Esophagus (tissue), 2 donors: Measurements from ENCODE around the gene SWT1. TPM values are rescaled to one million over a fixed set of nuclear protein-coding genes. Genes with fewer than 3 reads are reported as not detected.
"Not testable (repeated sequence)": the region's sequence is repeated elsewhere in the genome, so short reads cannot be mapped to it uniquely, and the experiment has no call there.

Experiments used
- H3K27ac ChIP-seq, 2 donors: one replicate each; pipeline ENCODE4 v1.5.1; 2013; ENCODE audit warnings: low read depth in 2 of 2, mild to moderate bottlenecking in 2 of 2, inconsistent platforms in 1 of 2, low read length in 1 of 2, moderate library complexity in 1 of 2
- H3K27me3 ChIP-seq, 2 donors: one replicate each; pipeline ENCODE4 v1.6.1; 2013; ENCODE audit warnings: low read length in 2 of 2, control low read depth in 1 of 2, mild to moderate bottlenecking in 1 of 2; ENCODE audit not compliant: insufficient read depth in 2 of 2, control insufficient read depth in 1 of 2
- H3K36me3 ChIP-seq, 2 donors: one replicate each; pipeline ENCODE4 v1.6.1; 2013; ENCODE audit warnings: low read length in 1 of 2; ENCODE audit not compliant: control insufficient read depth in 2 of 2, insufficient read depth in 2 of 2
- H3K4me1 ChIP-seq, 2 donors: one replicate each; pipeline ENCODE4 v1.6.1; 2013; ENCODE audit warnings: low read length in 1 of 2; ENCODE audit not compliant: control insufficient read depth in 2 of 2, insufficient read depth in 2 of 2
- H3K4me3 ChIP-seq, 2 donors: one replicate each; pipeline ENCODE4 v1.5.1; 2013; ENCODE audit warnings: low read length in 2 of 2, mild to moderate bottlenecking in 2 of 2, low read depth in 1 of 2, moderate library complexity in 1 of 2
- H3K9me3 ChIP-seq, 2 donors: one replicate each; pipeline ENCODE4 v1.6.1; 2013; ENCODE audit warnings: mild to moderate bottlenecking in 2 of 2, low read depth in 1 of 2, low read length in 1 of 2, moderate library complexity in 1 of 2; ENCODE audit not compliant: control insufficient read depth in 2 of 2, insufficient read depth in 1 of 2
- WGBS, 2 donors: extraction: QIAGEN DNeasy Blood & Tissue Kit; methylation state at CpG; one replicate each; pipeline ENCODE4 v1.1.7; 2013; 5-methylcytosine and 5-hydroxymethylcytosine counted together
- polyA plus RNA-seq, 2 donors: library from polyadenylated mRNA; stranded (reverse); fragments of 200-250 nt; gene quantifications; one replicate each; pipeline ENCODE4 v1.2.3, GENCODE V29; 2013
- donor health status: healthy with polysubstance abuse.
- donor health status: Bipolar disorder and iron deficiency.

The SWT1 gene
- polyA plus RNA-seq, 2 donors: 0.86 TPM

GRCh38 chr1:185238447-185238846 lies 81.5 kb downstream of the SWT1 start:
- no peak overlapping the region for H3K27ac ChIP-seq
- no peak overlapping the region for H3K4me3 ChIP-seq
- no peaks in the 10 kb centered on the region for H3K9me3 ChIP-seq
- WGBS, 2 donors: 49 to 60% methylated on average over 1 of the region's 1 CpG
- H3K27me3 ChIP-seq: no peaks in the 10 kb centered on the region
- H3K36me3 ChIP-seq: no peaks in the 10 kb centered on the region
- H3K4me1 ChIP-seq: no peaks in the 10 kb centered on the region

GRCh38 chr1:185239861-185240260 lies 82.9 kb downstream of the SWT1 start:
- Histone ChIP-seq H3K36me3 (no peaks in the 10 kb centered on the region), H3K4me3 (no peak overlapping the region), H3K27ac (no peak overlapping the region), H3K27me3 (no peaks in the 10 kb centered on the region), H3K4me1 (no peaks in the 10 kb centered on the region), H3K9me3 (no peaks in the 10 kb centered on the region)
- 76% methylated on average over 1 of the region's 1 CpG for WGBS, 2 donors

GRCh38 chr1:185241127-185241526 lies 84.2 kb downstream of the SWT1 start:
- no peaks in the 10 kb centered on the region for H3K27me3 ChIP-seq
- no peaks in the 10 kb centered on the region for H3K4me1 ChIP-seq
- H3K27ac ChIP-seq: no peak overlapping the region
- no peaks in the 10 kb centered on the region for H3K36me3 ChIP-seq
- no peaks in the 10 kb centered on the region for H3K9me3 ChIP-seq
- no peak overlapping the region for H3K4me3 ChIP-seq

GRCh38 chr1:185244015-185244747 lies 87.2 kb downstream of the SWT1 start:
- WGBS, 2 donors: 91 to 94% methylated on average over 3 of the region's 3 CpGs
- Histone ChIP-seq H3K9me3 (no peaks in the 10 kb centered on the region), H3K27ac (no peak overlapping the region), H3K27me3 (no peaks in the 10 kb centered on the region), H3K36me3 (no peaks in the 10 kb centered on the region), H3K4me3 (no peak overlapping the region), H3K4me1 (no peaks in the 10 kb centered on the region)

GRCh38 chr1:185245466-185245865 lies 88.5 kb downstream of the SWT1 start:
- 91 to 92% methylated on average over 2 of the region's 2 CpGs for WGBS, 2 donors
- H3K4me1 ChIP-seq: no peaks in the 10 kb centered on the region
- no peaks in the 10 kb centered on the region for H3K27me3 ChIP-seq
- no peak overlapping the region for H3K27ac ChIP-seq
- no peaks in the 10 kb centered on the region for H3K9me3 ChIP-seq
- no peak overlapping the region for H3K4me3 ChIP-seq
- no peaks in the 10 kb centered on the region for H3K36me3 ChIP-seq

GRCh38 chr1:185249563-185249962 lies 92.6 kb downstream of the SWT1 start:
- H3K4me3 ChIP-seq: no peak overlapping the region
- H3K27me3 ChIP-seq: no peaks in the 10 kb centered on the region
- WGBS, 2 donors: 63 to 72% methylated on average over 2 of the region's 2 CpGs
- no peaks in the 10 kb centered on the region for H3K36me3 ChIP-seq
- H3K4me1 ChIP-seq: no peaks in the 10 kb centered on the region
- no peak overlapping the region for H3K27ac ChIP-seq
- no peaks in the 10 kb centered on the region for H3K9me3 ChIP-seq

- 94 to 97% methylated on average over 4 of the region's 4 CpGs for WGBS, 2 donors
- Histone ChIP-seq H3K36me3 (no peaks in the 10 kb centered on the region), H3K4me1 (no peaks in the 10 kb centered on the region), H3K27me3 (no peaks in the 10 kb centered on the region), H3K27ac (no peak overlapping the region), H3K9me3 (no peaks in the 10 kb centered on the region), H3K4me3 (no peak overlapping the region)
Observed at GRCh38 chr1:185250063-185250462, 93.1 kb downstream of the SWT1 start.

- H3K27me3 ChIP-seq, H3K4me3 ChIP-seq, H3K36me3 ChIP-seq, H3K9me3 ChIP-seq, H3K4me1 ChIP-seq, H3K27ac ChIP-seq: not testable (repeated sequence)
- 96 to 100% methylated on average over 3 of the region's 4 CpGs for WGBS, 2 donors
Observed at GRCh38 chr1:185251928-185252327, 95.0 kb downstream of the SWT1 start.

GRCh38 chr1:185252404-185252803 lies 95.4 kb downstream of the SWT1 start:
- not testable (repeated sequence) for H3K4me3 ChIP-seq, H3K9me3 ChIP-seq, H3K27me3 ChIP-seq, H3K27ac ChIP-seq, H3K4me1 ChIP-seq, H3K36me3 ChIP-seq
- no CpG with 5 or more reads among the region's 1 CpG for WGBS, 2 donors

- H3K4me3 ChIP-seq, H3K27me3 ChIP-seq, H3K9me3 ChIP-seq, H3K4me1 ChIP-seq, H3K27ac ChIP-seq, H3K36me3 ChIP-seq: not testable (repeated sequence)
- 88 to 89% methylated on average over 5 of the region's 6 CpGs for WGBS, 2 donors
Observed at GRCh38 chr1:185255595-185255994, 98.6 kb downstream of the SWT1 start.
